Measurements from ENCODE around the gene S100A3.
"Not testable (repeated sequence)": the region's sequence is repeated elsewhere in the genome, so short reads cannot be mapped to it uniquely, and the experiment has no call there.

Gene S100A3

DNA sequence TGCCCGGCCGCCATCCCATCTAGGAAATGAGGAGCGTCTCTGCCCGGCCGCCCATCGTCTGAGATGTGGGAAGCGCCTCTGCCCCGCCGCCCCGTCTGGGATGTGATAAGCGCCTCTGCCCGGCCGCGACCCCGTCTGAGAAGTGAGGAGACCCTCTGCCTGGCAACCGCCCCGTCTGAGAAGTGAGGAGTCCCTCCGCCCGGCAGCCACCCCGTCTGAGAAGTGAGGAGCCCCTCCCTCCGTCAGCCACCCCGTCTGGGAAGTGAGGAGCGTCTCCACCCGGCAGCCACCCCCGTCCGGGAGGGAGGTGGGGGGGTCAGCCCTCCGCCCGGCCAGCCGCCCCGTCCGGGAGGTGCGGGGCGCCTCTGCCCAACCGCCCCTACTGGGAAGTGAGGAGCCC lies 33.8 kb upstream of the S100A3 start:
- not testable (repeated sequence) for H4K8ac ChIP-seq (ENCODE audit: low read length); H3K27ac ChIP-seq (ENCODE audit: low read length, poor library complexity, severe bottlenecking); H2BK5ac ChIP-seq (ENCODE audit: low read depth, low read length, poor library complexity, severe bottlenecking); H3K9ac ChIP-seq (ENCODE audit: low read length); H3K9me3 ChIP-seq (ENCODE audit: control insufficient read depth, low read length); DNase-seq; H2BK120ac ChIP-seq (ENCODE audit: low read depth, low read length); H3K4me2 ChIP-seq (ENCODE audit: low read length, poor library complexity, severe bottlenecking); H2BK12ac ChIP-seq (ENCODE audit: low read length in 2 of 2); H3K23ac ChIP-seq (ENCODE audit: low read length in 2 of 2); H3K4me3 ChIP-seq (ENCODE audit: insufficient read depth in 1 of 2, low read depth in 1 of 2, low read length in 2 of 2); H3K18ac ChIP-seq (ENCODE audit: low read depth in 1 of 2, low read length in 2 of 2); H2AFZ ChIP-seq (ENCODE audit: low read depth, low read length); H3K4me1 ChIP-seq (ENCODE audit: control insufficient read depth, insufficient read depth, low read depth, low read length); H3K36me3 ChIP-seq (ENCODE audit: control insufficient read depth in 1 of 2, insufficient read depth in 2 of 2, low read depth in 1 of 2, low read length in 2 of 2); H3K14ac ChIP-seq (ENCODE audit: low read length in 2 of 2); H4K91ac ChIP-seq (ENCODE audit: low read length); H3K4ac ChIP-seq (ENCODE audit: low read depth in 1 of 2, low read length in 2 of 2); H2AK5ac ChIP-seq (ENCODE audit: low read length, severe bottlenecking); H2BK15ac ChIP-seq (ENCODE audit: low read depth, poor library complexity, severe bottlenecking); H3K79me1 ChIP-seq (replicated peaks; ENCODE audit: low read length, poor library complexity, severe bottlenecking); H3K27me3 ChIP-seq (ENCODE audit: control insufficient read depth in 1 of 2, insufficient read depth in 1 of 2, low read length in 2 of 2)
- 98% methylated on average over 26 of the region's 34 CpGs for WGBS

DNA sequence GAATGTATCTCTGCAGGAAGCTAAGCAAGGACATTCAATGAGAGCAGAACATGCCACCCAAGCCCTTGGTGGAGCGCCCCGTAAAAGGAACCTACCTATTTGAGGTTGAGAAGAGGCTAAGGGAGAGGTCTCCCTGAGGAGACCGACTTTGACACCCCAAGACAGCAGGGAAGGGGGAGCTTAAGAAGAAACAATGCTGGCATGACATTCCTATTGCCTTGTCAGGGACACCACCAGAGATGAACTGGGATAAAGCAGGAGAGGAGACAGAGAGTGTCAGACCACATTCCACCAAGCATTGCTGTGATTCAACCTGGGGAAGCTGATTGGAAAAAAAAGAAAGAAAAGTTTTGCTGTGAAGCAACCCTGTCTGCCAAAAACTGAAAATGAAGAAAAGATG lies 29.9 kb upstream of the S100A3 start:
- no peak overlapping the region for H3K18ac ChIP-seq (ENCODE audit: low read depth in 1 of 2, low read length in 2 of 2)
- no peak overlapping the region for H2BK120ac ChIP-seq (ENCODE audit: low read depth, low read length)
- H3K9ac ChIP-seq (ENCODE audit: low read length): peak overlapping the region; percentile 38
- H2BK15ac ChIP-seq (ENCODE audit: low read depth, poor library complexity, severe bottlenecking): no peak overlapping the region
- H2BK5ac ChIP-seq (ENCODE audit: low read depth, low read length, poor library complexity, severe bottlenecking): no peak overlapping the region
- H3K27ac ChIP-seq (ENCODE audit: low read length, poor library complexity, severe bottlenecking): no peak overlapping the region
- H3K4me1 ChIP-seq (ENCODE audit: control insufficient read depth, insufficient read depth, low read depth, low read length): peaks cover 8% of the 10 kb centered on the region
- no peaks in the 10 kb centered on the region for H3K9me3 ChIP-seq (ENCODE audit: control insufficient read depth, low read length)
- H3K27me3 ChIP-seq (ENCODE audit: control insufficient read depth in 1 of 2, insufficient read depth in 1 of 2, low read length in 2 of 2): no peaks in the 10 kb centered on the region
- H2BK12ac ChIP-seq (ENCODE audit: low read length in 2 of 2): no peak overlapping the region
- peak overlapping the region in 1 of 2 experiments; percentile 31 for H3K4me3 ChIP-seq (ENCODE audit: insufficient read depth in 1 of 2, low read depth in 1 of 2, low read length in 2 of 2)
- no peak overlapping the region for H3K4ac ChIP-seq (ENCODE audit: low read depth in 1 of 2, low read length in 2 of 2)
- H3K14ac ChIP-seq (ENCODE audit: low read length in 2 of 2): no peak overlapping the region
- no peak overlapping the region for H3K23ac ChIP-seq (ENCODE audit: low read length in 2 of 2)
- peaks cover 0 to 3% of the 10 kb centered on the region in 2 experiments for H3K36me3 ChIP-seq (ENCODE audit: control insufficient read depth in 1 of 2, insufficient read depth in 2 of 2, low read depth in 1 of 2, low read length in 2 of 2)
- no peak overlapping the region for H3K4me2 ChIP-seq (ENCODE audit: low read length, poor library complexity, severe bottlenecking)
- no peak overlapping the region for H4K91ac ChIP-seq (ENCODE audit: low read length)
- no peaks in the 10 kb centered on the region for H3K79me1 ChIP-seq (replicated peaks; ENCODE audit: low read length, poor library complexity, severe bottlenecking)
- DNase-seq: no peak
- 85% methylated on average over 3 of the region's 3 CpGs for WGBS
- H4K8ac ChIP-seq (ENCODE audit: low read length): no peak overlapping the region
- H2AK5ac ChIP-seq (ENCODE audit: low read length, severe bottlenecking): peak overlapping the region; percentile 52
- H2AFZ ChIP-seq (ENCODE audit: low read depth, low read length): no peak overlapping the region

DNA sequence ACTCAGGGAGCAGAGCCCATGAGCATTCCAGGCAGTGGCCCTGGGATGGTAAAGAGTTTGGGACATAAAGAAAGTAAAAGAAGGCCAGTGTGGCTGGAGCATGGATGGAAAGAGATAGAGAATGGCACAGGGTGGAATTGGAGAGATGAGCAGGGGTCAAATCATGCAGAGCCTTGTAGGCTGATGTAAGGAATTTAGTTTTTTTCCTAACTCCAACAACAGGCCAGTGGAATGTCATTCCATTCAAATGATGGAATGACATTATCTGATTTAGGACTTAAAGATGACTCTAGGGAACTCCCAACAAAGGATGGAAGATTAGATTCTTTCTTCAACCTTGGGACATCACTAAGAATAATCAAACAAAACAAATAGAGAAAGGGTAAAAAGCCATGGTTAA lies 29.4 kb upstream of the S100A3 start:
- Histone ChIP-seq H3K27me3 (ENCODE audit: control insufficient read depth in 1 of 2, insufficient read depth in 1 of 2, low read length in 2 of 2) (no peaks in the 10 kb centered on the region), H3K27ac (ENCODE audit: low read length, poor library complexity, severe bottlenecking) (peak overlapping the region; percentile 51), H2BK12ac (ENCODE audit: low read length in 2 of 2) (peak overlapping the region in 1 of 2 experiments; percentile 21), H2AFZ (ENCODE audit: low read depth, low read length) (no peak overlapping the region), H2BK15ac (ENCODE audit: low read depth, poor library complexity, severe bottlenecking) (no peak overlapping the region), H3K14ac (ENCODE audit: low read length in 2 of 2) (no peak overlapping the region), H3K36me3 (ENCODE audit: control insufficient read depth in 1 of 2, insufficient read depth in 2 of 2, low read depth in 1 of 2, low read length in 2 of 2) (peaks cover 0 to 3% of the 10 kb centered on the region in 2 experiments), H4K91ac (ENCODE audit: low read length) (no peak overlapping the region), H3K4me2 (ENCODE audit: low read length, poor library complexity, severe bottlenecking) (peak overlapping the region; percentile 31), H2BK120ac (ENCODE audit: low read depth, low read length) (no peak overlapping the region), H3K9me3 (ENCODE audit: control insufficient read depth, low read length) (no peaks in the 10 kb centered on the region), H3K4me1 (ENCODE audit: control insufficient read depth, insufficient read depth, low read depth, low read length) (peaks cover 8% of the 10 kb centered on the region), H3K18ac (ENCODE audit: low read depth in 1 of 2, low read length in 2 of 2) (peak overlapping the region in 1 of 2 experiments; percentile 11), H2BK5ac (ENCODE audit: low read depth, low read length, poor library complexity, severe bottlenecking) (no peak overlapping the region), H4K8ac (ENCODE audit: low read length) (no peak overlapping the region), H3K9ac (ENCODE audit: low read length) (peak overlapping the region; percentile 23), H3K4me3 (ENCODE audit: insufficient read depth in 1 of 2, low read depth in 1 of 2, low read length in 2 of 2) (no peak overlapping the region), H3K79me1 (replicated peaks; ENCODE audit: low read length, poor library complexity, severe bottlenecking) (no peaks in the 10 kb centered on the region), H2AK5ac (ENCODE audit: low read length, severe bottlenecking) (peak overlapping the region; percentile 65), H3K23ac (ENCODE audit: low read length in 2 of 2) (no peak overlapping the region), H3K4ac (ENCODE audit: low read depth in 1 of 2, low read length in 2 of 2) (no peak overlapping the region)
- DNase-seq: peak; percentile 34

DNA sequence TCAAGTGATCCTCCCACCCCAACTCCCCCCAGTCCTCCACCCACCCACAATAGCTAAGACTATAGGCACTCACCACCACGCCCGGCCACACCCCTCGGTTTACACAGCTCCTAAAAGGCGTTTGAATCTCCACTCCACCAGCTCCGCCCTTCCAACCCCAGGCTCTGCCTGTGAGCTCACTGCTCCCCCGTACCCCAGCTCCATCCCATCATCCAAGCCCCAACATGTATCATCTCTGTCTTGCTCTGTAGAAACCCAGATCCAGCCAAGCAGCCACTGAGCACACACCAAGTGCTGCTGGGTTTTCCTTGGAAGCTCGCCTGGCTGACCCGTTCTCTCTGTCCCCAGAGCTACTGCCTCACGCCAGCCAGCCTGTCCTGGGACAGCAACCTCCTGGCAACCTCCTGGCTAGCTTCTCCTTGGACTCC lies 28.6 kb upstream of the S100A3 start:
- peak overlapping the region; percentile 67 for H4K8ac ChIP-seq (ENCODE audit: low read length)
- H3K27ac ChIP-seq (ENCODE audit: low read length, poor library complexity, severe bottlenecking): no peak overlapping the region
- H4K91ac ChIP-seq (ENCODE audit: low read length): peak overlapping the region; percentile 84
- no peak for DNase-seq
- no peak overlapping the region for H2BK120ac ChIP-seq (ENCODE audit: low read depth, low read length)
- H3K4me3 ChIP-seq (ENCODE audit: insufficient read depth in 1 of 2, low read depth in 1 of 2, low read length in 2 of 2): no peak overlapping the region
- H3K9ac ChIP-seq (ENCODE audit: low read length): no peak overlapping the region
- peak overlapping the region; percentile 57 to 76 for H3K18ac ChIP-seq (ENCODE audit: low read depth in 1 of 2, low read length in 2 of 2)
- no peaks in the 10 kb centered on the region for H3K9me3 ChIP-seq (ENCODE audit: control insufficient read depth, low read length)
- no peak overlapping the region for H3K4me2 ChIP-seq (ENCODE audit: low read length, poor library complexity, severe bottlenecking)
- H2AFZ ChIP-seq (ENCODE audit: low read depth, low read length): no peak overlapping the region
- peak overlapping the region; percentile 63 to 96 for H2BK12ac ChIP-seq (ENCODE audit: low read length in 2 of 2)
- H3K14ac ChIP-seq (ENCODE audit: low read length in 2 of 2): peak overlapping the region in 1 of 2 experiments; percentile 55
- peak overlapping the region; percentile 64 to 67 for H3K4ac ChIP-seq (ENCODE audit: low read depth in 1 of 2, low read length in 2 of 2)
- H3K36me3 ChIP-seq (ENCODE audit: control insufficient read depth in 1 of 2, insufficient read depth in 2 of 2, low read depth in 1 of 2, low read length in 2 of 2): peaks cover 0 to 3% of the 10 kb centered on the region in 2 experiments
- peak overlapping the region; percentile 99 for H2AK5ac ChIP-seq (ENCODE audit: low read length, severe bottlenecking)
- 73% methylated on average over 9 of the region's 9 CpGs for WGBS
- no peak overlapping the region for H3K23ac ChIP-seq (ENCODE audit: low read length in 2 of 2)
- H3K27me3 ChIP-seq (ENCODE audit: control insufficient read depth in 1 of 2, insufficient read depth in 1 of 2, low read length in 2 of 2): no peaks in the 10 kb centered on the region
- H3K79me1 ChIP-seq (replicated peaks; ENCODE audit: low read length, poor library complexity, severe bottlenecking): no peaks in the 10 kb centered on the region
- H2BK5ac ChIP-seq (ENCODE audit: low read depth, low read length, poor library complexity, severe bottlenecking): no peak overlapping the region
- peaks cover 8% of the 10 kb centered on the region for H3K4me1 ChIP-seq (ENCODE audit: control insufficient read depth, insufficient read depth, low read depth, low read length)
- H2BK15ac ChIP-seq (ENCODE audit: low read depth, poor library complexity, severe bottlenecking): peak overlapping the region; percentile 54

Data from mesenchymal stem cell (in vitro differentiated cells and primary cell).